NOMO-1 treated with DMSO at 0.1 percent for 48 hours (cell line): ENCODE data around the gene NLRC5.
A peak's percentile ranks its signal among the peaks of the same experiment; 100 is the strongest.

Experiments used
- DNase-seq: peaks from one replicate; lab custom pipeline; 2025; ENCODE audit not compliant: unreplicated experiment; lab: John Stamatoyannopoulos, UW

Gene NLRC5

GRCh38 chr16:56988948-56989945, at the start of gene NLRC5:
TSS of gene NLRC5 (plus strand) at chr16:56989557. CDS start at chr16:57020713, 31,156 bp downstream.
- peak; percentile 76 for DNase-seq

GRCh38 chr16:56939801-56940200, 49.6 kb upstream of the NLRC5 start:
- DNase-seq = no peak

- DNase-seq = no peak
These were observed 48.3 kb upstream of the NLRC5 start for GRCh38 chr16:56941092-56941491.

GRCh38 chr16:56941856-56942331, 47.5 kb upstream of the NLRC5 start:
- DNase-seq = no peak

GRCh38 chr16:56943761-56944375, 45.5 kb upstream of the NLRC5 start:
- no peak for DNase-seq

GRCh38 chr16:56944954-56945839, 44.2 kb upstream of the NLRC5 start:
- no peak for DNase-seq

GRCh38 chr16:56945847-56946527, 43.4 kb upstream of the NLRC5 start:
- no peak for DNase-seq

GRCh38 chr16:56946767-56947603, 42.4 kb upstream of the NLRC5 start:
- no peak for DNase-seq

- no peak for DNase-seq
These were observed 41.8 kb upstream of the NLRC5 start for GRCh38 chr16:56947604-56947995.

- no peak for DNase-seq
These were observed 41.1 kb upstream of the NLRC5 start for GRCh38 chr16:56948234-56948633.

- no peak for DNase-seq
These were observed 39.3 kb upstream of the NLRC5 start for GRCh38 chr16:56950051-56950450.

- DNase-seq = no peak
These were observed 38.9 kb upstream of the NLRC5 start for GRCh38 chr16:56950455-56950854.

GRCh38 chr16:56950881-56951771, 38.2 kb upstream of the NLRC5 start:
- peak; percentile 95 for DNase-seq

- no peak for DNase-seq
These were observed 36.4 kb upstream of the NLRC5 start for GRCh38 chr16:56953006-56953405.

- no peak for DNase-seq
These were observed 33.3 kb upstream of the NLRC5 start for GRCh38 chr16:56956076-56956475.

GRCh38 chr16:56956756-56957155, 32.6 kb upstream of the NLRC5 start:
- no peak for DNase-seq

- no peak for DNase-seq
These were observed 28.6 kb upstream of the NLRC5 start for GRCh38 chr16:56960681-56961281.

- DNase-seq = no peak
These were observed 28.0 kb upstream of the NLRC5 start for GRCh38 chr16:56961386-56961785.
